Subcutaneous adipose tissue (tissue), 4 donors: ENCODE measurements around the gene PLK2. TPM values are rescaled to one million over a fixed set of nuclear protein-coding genes. Genes with fewer than 3 reads are reported as not detected.

Experiments used
- total RNA-seq, 4 donors: library from RNA; depleted of rRNA; stranded (reverse); fragments of >200 nt; gene quantifications; one replicate each; pipeline ENCODE4 v1.1.0, GENCODE V29; 2016
- TF ChIP-seq, protein P1 (sequence below): fragments of 450-650 bp; IDR thresholded peaks from one replicate; pipeline ENCODE4 v1.5.1; 2016; ENCODE audit warnings: low read depth, mild to moderate bottlenecking, control low read depth, antibody characterized with exemption, moderate library complexity

PLK2 gene
- total RNA-seq, 4 donors from 2014 or later: 21.6 to 40.3 (median 33.9) TPM

DNA sequence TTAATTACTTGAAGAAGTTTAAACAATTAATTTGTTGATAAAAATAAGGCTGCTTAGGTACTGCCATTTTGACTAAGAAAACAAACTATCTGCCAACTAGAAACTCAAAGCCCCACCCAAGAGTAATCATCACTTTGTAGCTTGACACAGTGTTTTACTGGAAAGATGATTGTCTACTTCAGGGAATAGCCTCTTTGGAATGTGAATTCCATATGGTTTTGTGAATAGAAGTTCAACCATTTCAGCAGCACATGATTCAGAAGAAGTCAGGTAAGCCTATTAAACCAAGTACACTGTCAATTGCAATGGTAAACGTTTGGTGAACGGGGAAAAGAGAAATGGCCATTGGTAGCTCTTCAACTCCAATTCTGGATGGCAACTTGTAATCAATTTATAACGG lies 55.2 kb downstream of the PLK2 start:
- TF ChIP-seq, protein P1, sequence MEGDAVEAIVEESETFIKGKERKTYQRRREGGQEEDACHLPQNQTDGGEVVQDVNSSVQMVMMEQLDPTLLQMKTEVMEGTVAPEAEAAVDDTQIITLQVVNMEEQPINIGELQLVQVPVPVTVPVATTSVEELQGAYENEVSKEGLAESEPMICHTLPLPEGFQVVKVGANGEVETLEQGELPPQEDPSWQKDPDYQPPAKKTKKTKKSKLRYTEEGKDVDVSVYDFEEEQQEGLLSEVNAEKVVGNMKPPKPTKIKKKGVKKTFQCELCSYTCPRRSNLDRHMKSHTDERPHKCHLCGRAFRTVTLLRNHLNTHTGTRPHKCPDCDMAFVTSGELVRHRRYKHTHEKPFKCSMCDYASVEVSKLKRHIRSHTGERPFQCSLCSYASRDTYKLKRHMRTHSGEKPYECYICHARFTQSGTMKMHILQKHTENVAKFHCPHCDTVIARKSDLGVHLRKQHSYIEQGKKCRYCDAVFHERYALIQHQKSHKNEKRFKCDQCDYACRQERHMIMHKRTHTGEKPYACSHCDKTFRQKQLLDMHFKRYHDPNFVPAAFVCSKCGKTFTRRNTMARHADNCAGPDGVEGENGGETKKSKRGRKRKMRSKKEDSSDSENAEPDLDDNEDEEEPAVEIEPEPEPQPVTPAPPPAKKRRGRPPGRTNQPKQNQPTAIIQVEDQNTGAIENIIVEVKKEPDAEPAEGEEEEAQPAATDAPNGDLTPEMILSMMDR: no peak

Other genes with a start within 250 kb of the PLK2 start
- gene GAPT, start 31.3 kb upstream of the PLK2 start, total RNA-seq: 10 to 100 TPM in 1 of 4 donors, 1 to 10 TPM in 1, under 1 TPM in 1, not detected in 1; 0.82 to 11.4 (median 4.0) TPM
- 1 to 10 TPM in 2 of 4 donors, under 1 TPM in 2; 0.33 to 3.4 (median 1.4) TPM for gene RAB3C, start 123.0 kb upstream of the PLK2 start, total RNA-seq